SIG-M5 (cell line): ENCODE measurements around the gene NOP9.
"Not testable (repeated sequence)": the region's sequence is repeated elsewhere in the genome, so short reads cannot be mapped to it uniquely, and the experiment has no call there.

ENCODE experiments used
- DNase-seq: peaks from one replicate; lab custom pipeline; 2025; lab: John Stamatoyannopoulos, UW

NOP9 gene

DNA sequence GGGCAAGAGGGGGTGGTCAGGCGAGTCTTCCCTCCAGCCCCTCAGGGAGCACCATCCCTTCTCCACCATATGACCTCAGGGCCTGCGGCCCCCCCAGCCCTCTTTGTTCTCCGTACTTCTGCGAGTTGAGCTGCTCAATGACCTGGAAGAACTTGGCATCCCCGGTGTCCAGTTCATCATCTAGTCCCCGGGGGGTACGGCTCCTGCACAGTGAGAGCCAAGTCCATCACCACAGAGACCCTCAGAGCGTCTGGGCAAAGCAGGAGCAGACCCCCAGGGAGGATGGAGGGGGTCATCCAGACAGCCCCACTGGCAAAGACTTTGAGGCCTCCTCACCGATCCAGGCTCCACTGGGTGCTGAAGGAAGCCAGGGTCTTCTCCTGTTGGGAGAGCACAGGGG, 26.3 kb downstream of the NOP9 start:
- DNase-seq: no peak

DNA sequence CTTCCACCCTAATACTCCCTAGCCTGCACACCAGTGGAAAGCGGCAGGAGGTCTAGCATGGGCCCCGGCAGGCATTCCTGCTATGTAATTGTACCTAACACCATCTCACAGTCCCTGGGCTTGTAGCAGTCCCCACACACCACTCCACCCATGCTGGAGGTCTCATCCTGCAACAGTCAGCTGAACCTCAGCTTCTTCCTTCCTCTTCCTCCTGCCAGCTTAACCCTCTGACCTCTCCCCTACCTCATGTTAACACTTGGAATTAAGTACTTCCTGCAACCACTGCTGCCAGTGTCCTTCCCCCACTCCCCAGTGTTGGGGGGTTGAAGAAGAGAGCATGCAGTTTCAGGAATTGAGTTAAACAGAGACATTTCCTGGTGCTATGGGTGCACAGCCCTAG, 27.7 kb downstream of the NOP9 start:
- DNase-seq: no peak

DNA sequence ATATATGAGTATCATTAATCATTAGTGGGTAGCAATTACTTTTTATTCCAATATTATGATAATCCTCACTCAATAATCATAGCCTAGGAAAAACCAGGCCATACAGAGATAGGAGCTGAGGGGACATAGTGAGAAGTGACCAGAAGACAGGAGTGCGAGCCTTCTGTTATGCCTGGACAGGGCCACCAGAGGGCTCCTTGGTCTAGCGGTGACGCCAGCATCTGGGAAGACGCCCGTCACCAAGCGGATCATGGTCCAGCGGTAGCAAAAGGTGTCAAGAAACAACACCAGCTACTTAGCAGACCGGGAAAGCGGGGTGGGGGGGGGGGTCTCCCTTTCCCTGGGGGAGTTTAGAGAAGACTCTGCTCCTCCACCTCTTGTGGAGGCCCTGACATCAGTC, 28.3 kb downstream of the NOP9 start:
- not testable (repeated sequence) for DNase-seq

DNA sequence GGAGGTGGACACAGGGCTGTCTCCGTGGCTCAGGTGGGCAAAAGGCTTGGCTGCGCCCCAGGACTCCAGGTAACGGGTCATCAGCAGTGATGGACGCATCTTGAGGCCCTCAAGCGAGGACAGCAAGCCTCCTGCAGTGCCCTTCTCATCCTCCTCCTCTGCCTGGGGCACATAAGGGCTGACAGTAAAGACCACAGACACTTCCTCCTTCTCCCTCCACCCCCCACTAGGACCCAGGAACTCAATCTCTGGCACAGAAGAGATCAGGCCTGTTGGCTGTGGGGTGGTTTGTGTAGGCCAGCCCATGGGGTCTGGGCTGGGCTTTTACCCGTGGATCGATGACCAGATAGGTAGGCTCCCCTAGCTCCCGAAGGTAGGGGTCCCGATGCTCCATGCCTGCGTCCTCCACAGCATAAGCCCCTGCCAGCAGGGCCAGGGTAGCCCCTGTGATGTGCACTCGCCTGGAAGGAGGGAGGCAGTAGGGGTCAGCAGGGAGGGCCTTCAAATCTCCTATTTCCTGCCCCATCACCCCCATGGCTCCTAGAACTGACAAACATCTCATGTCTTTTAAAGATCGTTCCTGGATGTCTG, 29.5 kb downstream of the NOP9 start:
- DNase-seq: no peak

DNA sequence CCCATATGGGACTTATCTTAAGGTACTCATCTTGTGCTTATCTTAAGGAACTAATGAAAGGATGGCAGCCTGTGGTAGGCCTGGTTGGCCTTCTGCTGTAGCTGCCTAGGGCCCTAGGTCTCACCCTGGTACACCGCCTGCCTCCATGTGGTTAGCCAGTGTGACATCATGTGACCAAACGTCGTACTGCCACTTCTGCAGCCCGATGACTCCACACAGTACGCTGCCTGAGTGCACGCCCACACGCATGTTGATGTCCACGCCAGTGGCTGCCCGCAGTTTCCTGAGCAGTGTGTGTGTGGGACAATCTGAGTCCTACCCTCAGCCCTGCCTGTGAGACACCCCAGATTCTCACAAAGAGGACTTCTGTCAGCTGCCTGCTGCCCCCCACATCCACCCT, 30.1 kb downstream of the NOP9 start:
- DNase-seq: no peak

DNA sequence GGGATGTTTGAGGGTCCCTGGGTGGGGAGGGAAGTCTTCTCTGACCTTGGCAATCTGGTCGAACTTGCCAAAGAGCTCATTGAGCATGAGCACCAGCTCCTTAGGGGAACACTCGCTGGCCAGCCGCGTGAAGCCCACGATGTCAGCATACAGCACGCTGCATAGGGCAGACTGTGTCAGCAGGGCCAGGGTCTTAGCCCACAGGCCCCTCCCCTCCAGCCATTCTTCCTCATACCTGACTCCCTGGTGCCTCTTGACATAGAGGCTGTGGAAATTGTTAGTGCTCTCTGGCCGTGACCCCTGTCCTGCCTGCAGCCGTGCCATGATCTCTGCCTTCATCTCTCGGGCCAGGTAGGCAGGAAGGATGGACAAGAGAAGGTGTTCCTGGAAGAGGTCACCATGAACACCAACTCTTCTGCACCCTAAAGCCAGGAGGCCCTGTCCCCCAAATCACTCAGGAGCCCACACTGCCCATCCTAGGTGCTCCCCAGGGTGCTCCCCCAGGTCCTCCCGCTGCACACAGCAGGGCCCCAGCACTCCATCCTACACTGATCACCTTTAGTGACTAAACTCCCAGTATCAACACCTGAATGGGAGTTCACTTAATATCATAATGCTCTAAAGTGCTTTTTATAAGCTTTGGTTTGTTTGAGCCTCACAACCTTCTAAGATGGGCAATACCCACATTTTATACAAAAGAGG, 31.5 kb downstream of the NOP9 start:
- no peak for DNase-seq

DNA sequence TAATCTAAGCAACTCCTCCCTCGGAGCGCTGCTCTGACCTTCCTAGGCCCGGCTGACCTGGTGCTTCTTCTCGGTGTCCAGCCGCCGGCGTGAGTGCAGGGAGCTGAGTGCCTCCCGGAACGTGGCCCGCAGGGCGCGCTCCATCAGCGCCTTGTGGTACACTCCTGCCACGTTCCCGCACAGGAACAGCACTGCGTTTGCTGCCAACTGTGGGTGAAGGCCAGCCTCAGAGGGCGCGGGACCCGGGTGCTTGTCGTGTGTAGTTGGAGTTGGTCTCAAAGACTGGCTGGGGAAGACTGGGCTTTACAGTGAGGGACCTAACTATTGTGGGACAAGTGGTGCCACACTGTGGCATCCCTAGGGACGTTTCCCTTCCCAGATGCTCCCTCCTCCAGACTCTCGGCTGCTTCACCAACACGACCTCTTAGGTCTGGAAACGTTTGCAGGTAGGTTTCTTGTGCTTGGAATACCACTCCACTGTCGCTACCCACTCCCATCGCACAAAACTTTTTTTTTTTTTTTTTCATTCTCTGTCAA, 32.1 kb downstream of the NOP9 start:
- no peak for DNase-seq

DNA sequence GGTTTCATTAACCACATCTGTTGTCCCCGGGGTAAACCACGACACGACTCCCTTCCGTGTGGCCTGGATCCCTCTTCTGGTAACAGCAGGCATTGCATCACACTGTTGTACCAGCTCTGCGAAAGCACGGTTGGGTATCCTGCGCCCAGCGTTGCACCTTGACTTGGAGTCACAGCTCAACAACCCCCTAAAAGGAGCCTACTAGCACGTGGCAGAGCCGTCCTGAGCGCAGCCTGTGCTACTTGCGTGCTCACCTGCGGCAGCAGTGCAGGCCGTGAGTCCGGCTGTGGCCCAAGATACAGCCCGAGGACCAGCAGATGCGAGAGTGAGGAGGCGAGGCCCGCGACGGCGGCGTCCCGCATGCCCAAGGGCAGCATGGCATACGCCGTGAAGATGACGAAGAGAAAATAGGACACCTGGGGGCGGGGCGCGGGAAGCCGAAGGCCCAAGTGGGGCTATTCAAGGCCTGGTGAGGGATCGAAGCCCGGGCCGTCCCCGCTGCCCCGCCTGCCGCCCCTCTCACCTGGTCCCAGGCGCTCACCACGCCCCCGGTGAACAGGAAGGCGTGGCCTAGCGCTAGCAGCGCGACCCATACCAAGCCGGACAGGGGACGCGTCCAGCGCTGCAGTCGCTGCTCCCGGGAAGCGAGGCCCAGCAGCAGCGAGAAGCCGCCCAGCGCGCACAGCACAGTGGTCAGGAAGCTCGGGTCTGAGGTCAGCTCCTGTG, 32.8 kb downstream of the NOP9 start:
- no peak for DNase-seq

DNA sequence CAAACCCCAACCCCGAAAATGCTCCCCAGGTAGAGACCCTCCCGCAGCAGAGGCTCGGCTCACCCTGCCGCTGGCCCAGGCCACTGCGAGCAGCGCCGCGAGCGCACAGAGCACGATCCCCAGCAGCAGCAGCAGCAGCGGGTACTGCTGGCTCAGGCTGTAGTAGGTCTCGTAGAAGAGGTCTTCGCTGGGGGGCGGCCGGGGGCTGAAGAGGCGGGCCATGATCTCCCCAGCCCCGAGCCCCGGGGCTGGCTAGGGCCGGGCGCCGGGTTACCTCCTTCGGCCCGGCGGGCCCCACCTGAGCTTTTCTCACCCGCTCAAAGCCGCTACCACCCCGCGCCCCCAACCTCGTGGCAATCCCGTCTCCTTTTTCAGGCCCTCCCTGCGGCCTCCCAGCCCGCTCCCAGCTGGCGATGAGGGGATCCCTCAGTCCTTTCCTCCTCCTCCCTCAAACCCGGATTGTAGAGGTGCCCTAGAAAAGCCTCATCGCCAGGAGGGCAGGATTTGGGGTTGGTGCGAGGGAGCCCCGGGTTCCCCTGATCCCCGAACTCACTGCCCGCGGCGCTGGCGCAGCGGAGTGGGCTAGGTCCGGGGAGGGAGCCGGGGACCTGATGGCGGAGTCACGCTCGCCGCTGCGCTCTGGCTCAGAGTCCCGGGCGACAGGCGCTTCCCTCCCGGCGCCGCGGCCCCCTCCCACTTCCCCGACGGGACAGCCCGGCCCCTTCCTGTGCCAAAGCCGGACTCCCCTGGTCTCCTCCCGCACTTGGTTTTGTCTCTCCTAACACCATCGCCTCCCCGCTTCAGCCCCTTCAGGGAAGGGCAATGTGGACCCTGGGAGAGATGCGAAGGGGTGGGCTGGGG, 35.0 kb downstream of the NOP9 start, which contains the start of gene ADCY4:
ADCY4 (minus strand) TSS at position 641 of the 861 bp plus-strand sequence; CDS start at position 222, 419 bp downstream.
- no peak for DNase-seq

DNA sequence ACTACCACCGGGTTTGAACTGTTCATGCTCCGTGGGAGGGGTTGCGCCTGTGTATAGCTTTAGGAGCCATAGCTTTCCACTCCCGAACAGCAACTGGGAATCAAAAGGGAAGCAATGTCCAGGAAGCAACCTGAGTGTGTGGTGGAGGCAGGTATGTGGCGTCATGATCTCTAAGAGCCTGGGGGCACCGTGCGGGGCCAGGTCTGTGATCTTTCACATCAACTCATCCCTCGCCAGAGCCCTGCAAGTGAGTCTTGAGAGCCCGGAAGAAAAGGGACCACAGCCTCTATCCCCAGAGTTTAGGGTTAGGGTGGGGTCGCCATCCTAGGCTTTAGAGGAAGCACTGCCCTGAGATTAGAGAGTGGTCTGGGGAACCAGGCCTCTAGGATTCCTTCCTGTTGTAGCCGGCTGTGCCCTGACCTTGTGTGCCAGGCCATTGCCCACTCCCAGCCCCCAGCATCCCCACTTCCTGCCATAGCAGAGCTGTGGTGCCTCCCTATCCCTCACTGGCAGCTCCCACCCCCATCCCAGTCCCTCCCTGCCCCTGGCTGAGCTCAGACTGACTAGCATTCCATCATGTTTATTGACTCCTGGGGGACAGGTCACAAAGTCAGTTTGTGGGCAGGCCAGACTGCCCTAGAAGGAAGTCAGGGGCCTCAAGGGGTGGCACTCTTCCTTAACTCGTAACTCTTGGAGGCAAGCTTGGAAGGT, 36.0 kb downstream of the NOP9 start:
- no peak for DNase-seq

DNA sequence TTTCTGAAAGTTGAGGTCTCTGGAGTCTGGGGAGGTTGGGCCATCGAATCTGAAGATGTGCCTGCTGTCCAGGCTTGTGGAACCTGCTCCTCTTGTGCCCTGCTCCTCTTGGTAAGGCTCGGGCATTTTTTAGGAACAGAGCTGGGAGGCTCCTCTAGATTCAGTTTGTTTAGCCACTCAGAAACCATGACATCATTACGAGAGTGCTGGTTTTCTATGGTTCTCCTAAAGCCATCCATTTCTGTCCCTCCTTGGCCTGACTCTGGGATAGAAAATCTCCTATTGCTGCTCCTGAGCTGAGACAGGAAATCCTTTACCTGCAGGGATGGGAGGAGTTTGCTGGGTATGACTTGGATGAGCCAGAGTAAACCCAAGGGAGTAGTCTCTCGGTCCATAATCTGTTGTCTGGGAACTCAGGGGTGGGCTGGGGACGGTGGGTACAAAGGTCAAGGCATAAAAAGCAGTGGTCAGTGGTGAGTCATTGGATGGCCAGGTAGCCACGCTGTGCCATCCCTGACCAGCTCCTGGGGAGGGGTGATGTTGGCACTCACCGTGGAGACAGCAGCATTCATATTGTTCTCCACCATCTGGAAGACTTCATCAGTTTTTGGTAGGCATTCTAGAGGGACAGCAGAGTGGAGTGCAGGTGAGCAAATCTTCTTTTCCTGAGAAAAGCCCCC, 37.6 kb downstream of the NOP9 start:
- no peak for DNase-seq

DNA sequence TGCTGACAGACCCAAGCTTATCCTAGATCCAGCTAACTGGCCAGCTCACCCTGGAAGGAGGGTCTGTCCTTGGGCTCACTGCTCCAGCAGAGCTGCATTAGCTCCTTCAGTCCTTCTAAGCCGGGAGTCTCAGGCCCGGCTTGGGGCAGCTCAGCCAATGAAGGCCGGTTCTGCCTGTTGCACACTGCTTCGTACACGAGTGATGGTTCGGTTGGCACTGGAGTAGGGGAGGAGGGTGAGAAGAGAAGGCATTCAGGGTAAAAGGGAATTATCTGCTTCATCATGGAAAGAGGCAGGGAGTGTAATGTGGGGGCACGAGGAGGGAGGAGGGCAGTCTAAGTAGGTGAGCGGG, 38.1 kb downstream of the NOP9 start:
- no peak for DNase-seq

DNA sequence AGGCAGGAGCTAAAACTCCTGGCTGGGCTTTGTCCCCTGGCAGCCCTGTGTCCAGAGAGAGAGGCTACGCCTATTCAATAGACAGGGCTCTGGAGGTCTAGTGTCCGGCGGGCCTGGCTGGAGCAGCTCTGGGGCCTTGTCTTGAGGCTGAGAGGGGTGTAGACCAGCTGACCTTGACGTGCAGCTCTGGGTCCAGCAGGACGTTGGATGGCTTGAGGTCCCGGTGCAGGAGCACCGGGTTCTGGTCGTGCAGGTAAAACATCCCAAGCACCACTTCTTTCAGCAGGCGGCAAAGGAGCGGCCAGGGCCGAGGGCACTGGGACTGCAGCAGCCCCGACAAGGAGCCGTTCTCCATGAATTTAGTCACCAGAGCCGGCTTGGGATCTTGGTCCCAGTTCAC, 39.2 kb downstream of the NOP9 start:
- no peak for DNase-seq

DNA sequence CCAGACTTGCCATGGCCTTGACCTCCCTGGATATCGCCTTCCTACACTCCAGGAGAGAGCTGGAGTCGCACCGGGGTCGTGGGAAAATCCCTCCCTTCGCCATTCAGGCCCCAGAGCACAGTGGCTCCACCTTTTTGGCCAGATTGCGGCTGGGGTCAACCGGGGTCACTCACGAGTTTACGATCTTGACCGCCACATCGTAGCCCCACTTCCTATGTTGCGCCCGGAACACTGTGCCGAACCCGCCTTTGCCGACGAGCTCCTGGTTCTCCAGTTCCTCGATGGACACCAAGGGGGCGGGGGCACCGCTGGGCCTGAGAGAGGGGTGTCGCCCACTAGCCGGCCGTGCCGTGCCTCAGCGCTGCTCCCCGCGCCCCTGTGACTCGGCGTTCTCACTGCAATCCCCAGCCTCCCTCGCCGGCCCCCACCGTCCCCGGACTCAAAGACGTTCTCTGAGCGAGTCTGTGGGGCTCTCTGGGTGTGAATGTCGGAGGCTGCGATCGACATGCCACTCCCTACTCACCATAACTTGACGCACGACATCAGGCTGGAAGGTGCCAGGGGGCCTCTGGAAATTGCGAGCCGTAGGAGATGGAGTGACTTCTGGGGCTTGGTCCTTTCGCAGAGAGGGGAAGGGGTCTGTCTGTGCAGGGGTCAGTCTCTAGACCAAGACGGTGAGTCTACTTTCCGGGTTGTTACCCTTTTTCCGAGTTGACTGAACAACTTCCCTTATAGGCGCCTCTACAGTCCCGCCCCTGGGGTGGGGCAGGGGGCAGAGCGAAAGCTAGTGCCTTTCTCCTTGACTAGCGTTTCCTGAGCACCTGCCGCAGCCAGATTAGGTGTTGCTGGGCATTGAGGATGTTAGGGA, 39.9 kb downstream of the NOP9 start, which contains the start of gene RIPK3:
RIPK3 (minus strand) TSS at position 708 of the 868 bp plus-strand sequence; CDS start at position 543, 165 bp downstream.
- DNase-seq: no peak

DNA sequence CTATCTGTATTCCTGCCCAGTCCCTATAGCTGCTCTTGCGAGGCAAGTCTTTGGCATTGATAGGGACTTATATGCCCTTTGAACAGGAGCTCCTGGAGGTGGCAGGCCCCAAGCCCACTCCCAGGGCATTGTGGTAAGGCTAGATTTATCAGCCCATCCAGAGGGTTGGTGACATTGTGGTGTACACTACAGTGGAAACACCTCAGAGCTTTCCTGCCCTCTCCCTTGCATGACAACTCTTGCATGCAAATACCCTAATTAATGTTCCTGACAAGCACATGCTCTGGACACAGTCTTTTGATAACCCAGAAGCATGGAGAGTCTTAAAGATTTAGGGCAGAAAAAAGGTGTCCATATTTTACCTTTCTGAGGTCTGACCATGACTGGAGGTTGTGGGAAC, 41.0 kb downstream of the NOP9 start:
- no peak for DNase-seq

DNA sequence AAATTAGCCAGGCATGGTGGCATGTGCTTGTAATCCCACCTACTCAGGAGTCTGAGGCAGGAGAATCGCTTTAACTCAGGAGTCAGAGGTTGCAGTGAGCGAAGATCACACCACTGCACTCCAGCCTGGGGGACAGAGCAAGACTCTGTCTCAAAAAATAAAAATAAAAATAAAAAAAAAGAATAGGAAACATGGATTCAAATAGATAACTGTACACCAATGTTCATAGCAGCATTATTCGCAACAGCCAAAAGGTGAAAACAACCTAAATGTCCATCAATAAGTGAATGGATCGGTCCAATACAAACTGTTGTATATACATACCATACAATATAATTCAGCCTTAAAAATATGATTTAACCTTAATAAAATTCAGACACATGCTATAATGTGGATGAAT, 43.2 kb downstream of the NOP9 start:
- no peak for DNase-seq

DNA sequence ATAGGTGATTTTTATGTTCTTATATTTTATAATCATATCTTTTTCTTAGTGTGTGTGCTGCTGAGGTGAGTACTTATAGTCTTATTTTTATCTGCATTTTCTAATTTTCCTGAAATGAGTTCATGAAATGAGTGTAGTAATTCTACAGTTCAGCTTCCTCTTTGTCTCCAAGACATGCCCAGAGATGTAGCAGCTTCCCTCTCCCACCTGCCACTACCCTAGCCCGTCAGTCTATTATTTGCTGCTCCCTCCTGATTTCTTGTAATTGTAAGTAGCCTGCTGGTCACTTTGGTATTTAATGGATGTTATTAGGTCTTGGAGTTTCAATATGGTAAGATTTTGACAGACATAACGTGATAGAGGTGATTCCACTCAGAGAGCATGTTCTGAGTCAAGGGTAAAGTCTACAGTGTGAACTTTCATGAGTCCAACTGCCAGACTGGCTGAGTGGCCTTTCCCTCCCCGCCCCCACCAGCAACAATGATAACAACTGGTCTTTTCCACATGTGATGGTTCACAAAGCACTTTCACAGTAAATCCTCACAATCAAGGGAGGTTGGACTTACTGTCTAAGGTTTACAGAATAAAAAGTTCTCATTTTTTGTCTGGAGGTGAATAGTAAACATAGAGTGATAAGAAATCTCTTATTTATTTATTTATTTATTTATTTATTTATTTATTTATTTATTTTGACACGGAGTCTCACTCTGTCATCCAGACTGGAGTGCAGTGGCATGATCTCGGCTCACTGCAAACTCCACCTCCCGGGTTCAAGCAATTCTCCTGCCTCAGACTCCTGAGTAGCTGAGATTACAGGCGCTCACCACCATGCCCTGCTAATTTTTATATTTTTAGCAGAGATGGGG, 44.4 kb downstream of the NOP9 start:
- DNase-seq: no peak

DNA sequence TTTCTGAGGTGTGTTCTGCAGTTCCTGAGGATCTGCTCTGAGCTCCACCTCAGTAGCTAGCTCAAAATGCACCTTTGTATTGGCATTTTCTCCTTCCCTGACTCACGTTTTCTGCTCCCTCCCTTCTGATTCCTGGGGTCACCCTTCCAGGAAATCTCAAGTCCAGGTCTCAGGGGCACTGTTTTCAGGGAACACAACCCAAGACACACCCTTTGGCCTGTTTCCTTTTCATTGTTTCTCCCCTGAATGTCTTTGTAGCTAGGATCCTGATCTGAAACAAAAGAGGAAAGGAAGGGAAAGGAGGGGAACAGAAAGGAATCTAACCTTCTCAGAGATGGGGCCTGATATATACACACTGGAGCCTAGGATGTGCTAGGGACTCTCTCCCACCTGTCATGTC, 47.5 kb downstream of the NOP9 start:
- no peak for DNase-seq

DNA sequence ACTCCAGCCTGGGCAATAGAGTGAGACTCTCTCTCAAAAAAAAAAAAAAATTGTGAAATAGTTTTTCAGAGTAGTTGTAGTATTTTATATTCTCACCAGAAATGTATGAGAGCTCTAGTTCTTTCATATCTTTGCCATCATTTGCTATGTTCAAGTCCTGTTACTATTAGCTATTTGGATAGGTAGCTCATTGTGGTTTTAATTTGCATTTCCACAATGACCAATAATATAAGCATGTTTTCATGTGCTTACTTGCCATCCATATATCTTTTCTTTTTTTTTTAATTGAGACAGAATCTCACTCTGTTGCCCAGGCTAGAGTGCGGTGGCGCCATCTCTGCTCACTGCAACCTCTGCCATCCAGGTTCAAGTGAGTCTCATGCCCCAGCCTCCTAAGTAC, 48.5 kb downstream of the NOP9 start:
- no peak for DNase-seq
